GM12873 (cell line): Measurements from ENCODE around the gene TRPM1.

Experiments
- CTCF ChIP-seq: IDR thresholded peaks from 2 replicates; pipeline ENCODE4 v1.5.1; 2012; ENCODE audit warnings: low read depth, mild to moderate bottlenecking, moderate library complexity, low read length, control low read depth; ENCODE audit not compliant: insufficient read depth; ENCODE audit errors: missing control alignments

The TRPM1 gene

GRCh38 chr15:31046759-31047359, 54.7 kb downstream of the TRPM1 start:
- no peak for TF ChIP-seq CTCF

GRCh38 chr15:31045606-31046005, 55.9 kb downstream of the TRPM1 start:
- no peak for TF ChIP-seq CTCF

- TF ChIP-seq CTCF: no peak
Observed at GRCh38 chr15:31042751-31043150, 58.8 kb downstream of the TRPM1 start.

DNA sequence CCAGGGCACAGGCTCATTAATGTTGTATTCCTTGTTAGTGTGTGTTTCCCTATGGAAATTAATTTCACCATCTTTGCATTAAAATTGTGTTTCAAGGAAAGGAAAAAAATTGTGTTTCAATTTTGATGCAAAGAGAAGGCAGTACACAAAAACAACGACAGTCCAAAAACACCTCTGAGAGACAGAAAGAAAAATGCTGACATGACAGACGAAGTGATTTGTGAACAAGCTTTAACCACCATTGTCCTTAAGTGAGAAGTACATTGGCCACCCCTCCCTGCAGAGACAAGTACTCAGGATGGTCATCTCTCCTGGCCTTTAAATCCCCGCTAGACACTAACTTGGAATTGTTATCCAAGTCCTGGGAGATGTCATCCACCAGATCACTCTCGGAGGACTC, 59.9 kb downstream of the TRPM1 start:
- no peak for TF ChIP-seq CTCF

- no peak for TF ChIP-seq CTCF
Observed at GRCh38 chr15:31040611-31041010, 60.9 kb downstream of the TRPM1 start.

DNA sequence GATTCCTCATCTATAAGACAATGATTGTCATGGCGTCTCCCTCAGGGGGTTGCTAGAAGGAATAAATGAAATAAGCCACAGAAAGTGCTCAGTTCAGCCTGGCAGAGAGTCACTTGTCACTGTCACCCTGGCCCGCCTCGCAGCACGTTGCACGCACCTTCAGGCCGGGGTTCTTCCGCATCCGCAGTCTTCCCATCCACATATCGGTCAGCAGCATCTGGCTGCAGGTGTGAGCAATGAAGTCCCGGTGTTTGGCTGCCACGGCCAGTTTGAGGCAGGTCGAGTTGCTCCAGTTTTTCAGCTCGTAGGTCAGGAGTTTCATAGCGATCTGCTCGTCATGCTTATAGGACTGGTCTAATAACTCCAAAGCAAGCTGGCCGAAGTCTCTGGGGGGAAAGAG, 61.6 kb downstream of the TRPM1 start:
- TF ChIP-seq CTCF: no peak

GRCh38 chr15:31037731-31038477, 63.6 kb downstream of the TRPM1 start:
- no peak for TF ChIP-seq CTCF
